HepG2 (cell line): ENCODE data around the gene LRBA. TPM values are rescaled to one million over a fixed set of nuclear protein-coding genes. Genes with fewer than 3 reads are reported as not detected.

Experiments used
- ATAC-seq: fragments of 200-7000 bp; cut with Tn5 transposase; 3 replicates; pipeline ENCODE4 v1.9.1; 2020; ENCODE audit warnings: mild to moderate bottlenecking, moderate library complexity
- BruUV-seq: library from RNA; stranded (reverse); fragments of 400-500 nt; replicated peaks from 2 replicates; lab custom pipeline; 2021; lab: Mats Ljungman, UMichigan
- CTCF ChIA-PET: fragments of 300-600 bp; formaldehyde crosslinking; extraction: SDS; loops from one replicate; lab custom pipeline; 2021; ENCODE audit warnings: low total read pairs, inconsistent platforms, low intra/inter-chr PET ratio; lab: Yijun Ruan, JAX
- POLR2A ChIA-PET: fragments of 350-600 bp; sonication (Branson Sonifier 250); formaldehyde crosslinking; loops from one replicate; lab custom pipeline; 2020; ENCODE audit warnings: antibody characterized with exemption, inconsistent platforms; lab: Yijun Ruan, JAX
- DNase-seq: peaks from one replicate; pipeline ENCODE4 v3.0.0-alpha.2; 2015; ENCODE audit warnings: low spot score
- FAIRE-seq: peaks from 3 replicates; lab custom pipeline; 2011; peaks lifted over from hg19 to GRCh38; lab: Jason Lieb, UNC
- H2AFZ ChIP-seq: one replicate; pipeline ENCODE4 v1.6.1; 2011; ENCODE audit warnings: low read length, inconsistent platforms
- H3K27ac ChIP-seq: fragments of 300-600 bp; 3 replicates; pipeline ENCODE4 v1.8.0; 2011; ENCODE audit warnings: mixed run types, mild to moderate bottlenecking, mixed read lengths, low read length, inconsistent platforms; ENCODE audit not compliant: insufficient read depth; ENCODE audit errors: extremely low read length
- H3K27me3 ChIP-seq, 2 experiments: fragments of 200-600 bp in 1 of 2; 2 replicates in 1 of 2; 3 replicates in 1 of 2; pipeline versions ENCODE4 v1.6.0 to v1.8.0; 2011; ENCODE audit warnings: low read length in 2 of 2, mild to moderate bottlenecking in 2 of 2, moderate library complexity in 2 of 2, inconsistent platforms in 1 of 2; ENCODE audit not compliant: insufficient read depth in 2 of 2, control insufficient read depth in 1 of 2
- H3K36me3 ChIP-seq, 2 experiments: fragments of 200-600 bp in 1 of 2; replicated peaks in 1 of 2; 2 replicates in 1 of 2; 3 replicates in 1 of 2; pipeline versions ENCODE4 v1.5.1 to v1.8.0; 2011; ENCODE audit warnings: low read length in 2 of 2, inconsistent platforms in 1 of 2; ENCODE audit not compliant: insufficient read depth in 2 of 2, control insufficient read depth in 1 of 2
- H3K4me1 ChIP-seq: 2 replicates; pipeline ENCODE4 v1.5.1; 2012; ENCODE audit warnings: low read length, inconsistent platforms; ENCODE audit not compliant: insufficient read depth
- H3K4me2 ChIP-seq: 2 replicates; pipeline ENCODE4 v1.6.0; 2011; ENCODE audit warnings: low read depth, low read length, inconsistent platforms
- H3K4me3 ChIP-seq, 3 experiments: fragments of 200-600 bp in 1 of 3; sonication (generic), shearing (Covaris generic) in 1 of 3; replicated peaks in 1 of 3; 2 replicates each; pipeline ENCODE4 v1.5.1; 2011 to 2016; ENCODE audit warnings: low read length in 3 of 3, inconsistent platforms in 2 of 3, low read depth in 2 of 3, mild to moderate bottlenecking in 2 of 3, control low read depth in 1 of 3, mixed read lengths in 1 of 3; ENCODE audit not compliant: insufficient read depth in 1 of 3
- H3K79me2 ChIP-seq: one replicate; pipeline ENCODE4 v1.6.1; 2011; ENCODE audit warnings: low read length, inconsistent platforms; ENCODE audit not compliant: insufficient read depth
- H3K9ac ChIP-seq: 2 replicates; pipeline ENCODE4 v1.6.0; 2011; ENCODE audit warnings: mild to moderate bottlenecking, low read depth, low read length, inconsistent platforms; ENCODE audit not compliant: insufficient read depth
- H3K9me3 ChIP-seq: 2 replicates; pipeline ENCODE4 v1.5.1; 2012; ENCODE audit warnings: mild to moderate bottlenecking, low read length
- H4K20me1 ChIP-seq: 2 replicates; pipeline ENCODE4 v1.6.0; 2011; ENCODE audit warnings: inconsistent platforms, mild to moderate bottlenecking, low read length, moderate library complexity; ENCODE audit not compliant: insufficient read depth
- GTF3A ChIP-seq: sonication (generic); formaldehyde crosslinking; conservative IDR thresholded peaks from 2 replicates; pipeline ENCODE4 v1.4.0; 2020; ENCODE audit warnings: mild to moderate bottlenecking, missing genetic modification reagents
- RFX1 ChIP-seq: fragments of 450-650 bp; IDR thresholded peaks from 2 replicates; pipeline ENCODE4 v1.6.1; 2017
- SETDB1 ChIP-seq: sonication (generic); formaldehyde crosslinking; IDR thresholded peaks from 2 replicates; pipeline ENCODE4 v1.5.1; 2020; ENCODE audit warnings: missing genetic modification reagents, mild to moderate bottlenecking, borderline replicate concordance
- ZNF354B ChIP-seq: sonication (generic); formaldehyde crosslinking; IDR thresholded peaks from 2 replicates; pipeline ENCODE4 v1.8.0; 2022; ENCODE audit warnings: mild to moderate bottlenecking, missing genetic modification reagents
- ZNF788 ChIP-seq: sonication (generic); formaldehyde crosslinking; IDR thresholded peaks from 2 replicates; pipeline ENCODE4 v1.5.0; 2020; ENCODE audit warnings: mild to moderate bottlenecking, missing genetic modification reagents, borderline replicate concordance
- WGBS: methylation state at CpG from one replicate; pipeline ENCODE4 v1.1.6; 2017; ENCODE audit warnings: low lambda C conversion rate; 5-methylcytosine and 5-hydroxymethylcytosine counted together
- in situ Hi-C: cut with HindIII; loops from 2 replicates; pipeline ENCODE4 v1.10.0; 2017; ENCODE audit warnings: low pct_unique_long_range_greater_than_20kb; ENCODE audit not compliant: extremely low pct_ligation_motif_present
- intact Hi-C: fragments of 100-400 bp; cut with micrococcal nuclease; formaldehyde crosslinking; loops from one replicate; pipeline ENCODE4 v1.10.0; 2022; ENCODE audit not compliant: unreplicated experiment
- polyA plus RNA-seq, 8 experiments: library from polyadenylated mRNA; depleted of rRNA in 3 of 8; stranded (reverse) in 7 of 8; unstranded in 1 of 8; fragments of >200 nt; fragmentation: Illumina TruSeq in 4 of 8; extraction: Trizol in 4 of 8; gene quantifications; 2 replicates each; pipeline versions ENCODE4 v1.2.1 to v1.2.3, GENCODE V29; 2011 to 2016; ENCODE audit warnings: low read depth in 4 of 8, missing spikeins in 1 of 8, mixed read lengths in 1 of 8; ENCODE audit not compliant: insufficient read depth in 1 of 8
- total RNA-seq, 5 experiments: library from RNA; depleted of rRNA; stranded (reverse); fragments of >200 nt; fragmentation: Illumina TruSeq; extraction: Trizol; gene quantifications; 2 replicates each; pipeline ENCODE4 v1.2.3, GENCODE V29; 2016; ENCODE audit warnings: low read depth in 1 of 5
- TF ChIP-seq, protein P1 (sequence below): IDR thresholded peaks from 2 replicates; pipeline ENCODE4 v1.6.1; 2016; ENCODE audit warnings: missing compliant biosample characterization, missing genetic modification reagents, borderline replicate concordance
- TF ChIP-seq, protein P2 (sequence below): IDR thresholded peaks from 2 replicates; pipeline ENCODE4 v1.6.1; 2016; ENCODE audit warnings: low read depth, missing genetic modification reagents, missing compliant biosample characterization
- TF ChIP-seq, protein P3 (sequence below): sonication (generic); formaldehyde crosslinking; IDR thresholded peaks from 2 replicates; pipeline ENCODE4 v1.8.0; 2022; ENCODE audit warnings: mild to moderate bottlenecking, missing genetic modification reagents, moderate library complexity

The LRBA gene
- total and polyA plus RNA-seq, 2 of the 13 experiments (the other 11 are each of a cell fraction or from before 2014, with no cell fraction given), result 21.0 to 37.2 TPM

DNA sequence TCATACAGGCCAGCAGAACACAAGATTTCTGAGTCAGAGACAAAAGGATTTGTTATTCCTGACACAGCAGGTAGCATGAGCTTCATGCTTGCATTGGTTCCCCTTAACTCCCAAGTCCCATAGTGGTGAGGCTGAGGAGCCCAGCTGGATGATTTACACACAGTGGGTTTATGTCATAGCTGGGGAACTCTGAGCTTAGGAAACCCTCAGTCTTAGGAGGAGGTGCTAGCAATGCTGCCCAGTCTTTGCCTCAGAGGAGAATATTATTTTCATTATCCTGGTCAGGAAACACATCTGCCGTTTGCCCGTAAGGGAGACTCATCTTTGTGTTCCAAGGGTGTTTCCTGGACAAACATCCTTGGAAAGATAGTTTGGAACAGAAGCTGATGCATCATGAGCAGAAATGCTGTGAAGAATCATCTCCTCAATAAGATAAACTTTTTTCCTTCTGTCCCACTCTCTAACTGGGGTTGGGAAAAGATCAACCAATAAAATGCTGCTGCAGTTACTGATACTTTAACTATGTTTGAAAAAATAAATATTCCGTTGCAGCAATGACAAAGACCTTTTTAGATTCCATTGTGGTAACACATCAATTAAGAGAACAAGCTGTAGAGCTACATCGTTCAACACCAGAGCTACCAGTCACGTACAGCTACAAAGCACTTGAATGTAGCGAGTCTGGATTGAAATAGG lies 790.0 kb downstream of the LRBA start:
- H3K27me3 ChIP-seq, result peaks cover 0 to 9% of the 10 kb centered on the region in 2 experiments; a peak in 3 of 5 replicates
- TF ChIP-seq, protein P1, sequence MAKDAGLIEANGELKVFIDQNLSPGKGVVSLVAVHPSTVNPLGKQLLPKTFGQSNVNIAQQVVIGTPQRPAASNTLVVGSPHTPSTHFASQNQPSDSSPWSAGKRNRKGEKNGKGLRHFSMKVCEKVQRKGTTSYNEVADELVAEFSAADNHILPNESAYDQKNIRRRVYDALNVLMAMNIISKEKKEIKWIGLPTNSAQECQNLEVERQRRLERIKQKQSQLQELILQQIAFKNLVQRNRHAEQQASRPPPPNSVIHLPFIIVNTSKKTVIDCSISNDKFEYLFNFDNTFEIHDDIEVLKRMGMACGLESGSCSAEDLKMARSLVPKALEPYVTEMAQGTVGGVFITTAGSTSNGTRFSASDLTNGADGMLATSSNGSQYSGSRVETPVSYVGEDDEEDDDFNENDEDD (CRISPR knock-in tag), result no peak
- TF ChIP-seq, protein P2, sequence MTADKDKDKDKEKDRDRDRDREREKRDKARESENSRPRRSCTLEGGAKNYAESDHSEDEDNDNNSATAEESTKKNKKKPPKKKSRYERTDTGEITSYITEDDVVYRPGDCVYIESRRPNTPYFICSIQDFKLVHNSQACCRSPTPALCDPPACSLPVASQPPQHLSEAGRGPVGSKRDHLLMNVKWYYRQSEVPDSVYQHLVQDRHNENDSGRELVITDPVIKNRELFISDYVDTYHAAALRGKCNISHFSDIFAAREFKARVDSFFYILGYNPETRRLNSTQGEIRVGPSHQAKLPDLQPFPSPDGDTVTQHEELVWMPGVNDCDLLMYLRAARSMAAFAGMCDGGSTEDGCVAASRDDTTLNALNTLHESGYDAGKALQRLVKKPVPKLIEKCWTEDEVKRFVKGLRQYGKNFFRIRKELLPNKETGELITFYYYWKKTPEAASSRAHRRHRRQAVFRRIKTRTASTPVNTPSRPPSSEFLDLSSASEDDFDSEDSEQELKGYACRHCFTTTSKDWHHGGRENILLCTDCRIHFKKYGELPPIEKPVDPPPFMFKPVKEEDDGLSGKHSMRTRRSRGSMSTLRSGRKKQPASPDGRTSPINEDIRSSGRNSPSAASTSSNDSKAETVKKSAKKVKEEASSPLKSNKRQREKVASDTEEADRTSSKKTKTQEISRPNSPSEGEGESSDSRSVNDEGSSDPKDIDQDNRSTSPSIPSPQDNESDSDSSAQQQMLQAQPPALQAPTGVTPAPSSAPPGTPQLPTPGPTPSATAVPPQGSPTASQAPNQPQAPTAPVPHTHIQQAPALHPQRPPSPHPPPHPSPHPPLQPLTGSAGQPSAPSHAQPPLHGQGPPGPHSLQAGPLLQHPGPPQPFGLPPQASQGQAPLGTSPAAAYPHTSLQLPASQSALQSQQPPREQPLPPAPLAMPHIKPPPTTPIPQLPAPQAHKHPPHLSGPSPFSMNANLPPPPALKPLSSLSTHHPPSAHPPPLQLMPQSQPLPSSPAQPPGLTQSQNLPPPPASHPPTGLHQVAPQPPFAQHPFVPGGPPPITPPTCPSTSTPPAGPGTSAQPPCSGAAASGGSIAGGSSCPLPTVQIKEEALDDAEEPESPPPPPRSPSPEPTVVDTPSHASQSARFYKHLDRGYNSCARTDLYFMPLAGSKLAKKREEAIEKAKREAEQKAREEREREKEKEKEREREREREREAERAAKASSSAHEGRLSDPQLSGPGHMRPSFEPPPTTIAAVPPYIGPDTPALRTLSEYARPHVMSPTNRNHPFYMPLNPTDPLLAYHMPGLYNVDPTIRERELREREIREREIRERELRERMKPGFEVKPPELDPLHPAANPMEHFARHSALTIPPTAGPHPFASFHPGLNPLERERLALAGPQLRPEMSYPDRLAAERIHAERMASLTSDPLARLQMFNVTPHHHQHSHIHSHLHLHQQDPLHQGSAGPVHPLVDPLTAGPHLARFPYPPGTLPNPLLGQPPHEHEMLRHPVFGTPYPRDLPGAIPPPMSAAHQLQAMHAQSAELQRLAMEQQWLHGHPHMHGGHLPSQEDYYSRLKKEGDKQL (CRISPR knock-in tag), result no peak
- TF ChIP-seq GTF3A (CRISPR knock-in tag) (no peak), SETDB1 (CRISPR knock-in tag) (no peak), ZNF788 (no peak), RFX1 (no peak), ZNF354B (no peak)
- TF ChIP-seq, protein P3, sequence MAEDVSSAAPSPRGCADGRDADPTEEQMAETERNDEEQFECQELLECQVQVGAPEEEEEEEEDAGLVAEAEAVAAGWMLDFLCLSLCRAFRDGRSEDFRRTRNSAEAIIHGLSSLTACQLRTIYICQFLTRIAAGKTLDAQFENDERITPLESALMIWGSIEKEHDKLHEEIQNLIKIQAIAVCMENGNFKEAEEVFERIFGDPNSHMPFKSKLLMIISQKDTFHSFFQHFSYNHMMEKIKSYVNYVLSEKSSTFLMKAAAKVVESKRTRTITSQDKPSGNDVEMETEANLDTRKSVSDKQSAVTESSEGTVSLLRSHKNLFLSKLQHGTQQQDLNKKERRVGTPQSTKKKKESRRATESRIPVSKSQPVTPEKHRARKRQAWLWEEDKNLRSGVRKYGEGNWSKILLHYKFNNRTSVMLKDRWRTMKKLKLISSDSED, result no peak
- ATAC-seq, result no peak
- WGBS, result 5% methylated on average over 6 of the region's 6 CpGs
- no peak for DNase-seq
- no peaks in the 10 kb centered on the region for H3K79me2 ChIP-seq
- ChIA-PET POLR2A (no interaction called here), CTCF (no interaction called here)
- H3K27ac ChIP-seq, result no peak overlapping the region
- no peaks in the 10 kb centered on the region for H4K20me1 ChIP-seq
- no peaks in the 10 kb centered on the region for H3K9me3 ChIP-seq
- FAIRE-seq, result no peak
- in situ Hi-C loops, result no loop called here
- no peak overlapping the region for H3K9ac ChIP-seq
- intact Hi-C loops, result no loop called here
- H3K36me3 ChIP-seq, result no peaks in the 10 kb centered on the region
- H3K4me3 ChIP-seq, result no peak overlapping the region
- no TSS peak for BruUV-seq
- H3K4me2 ChIP-seq, result no peak overlapping the region
- no peak overlapping the region for H2AFZ ChIP-seq
- H3K4me1 ChIP-seq, result no peaks in the 10 kb centered on the region
